ENCODE results near the gene NAT8L. TPM values are rescaled to one million over a fixed set of nuclear protein-coding genes. Genes with fewer than 3 reads are reported as not detected.

The NAT8L gene
- total RNA-seq, 1 experiment from 2014 or later: 16.6 TPM

DNA sequence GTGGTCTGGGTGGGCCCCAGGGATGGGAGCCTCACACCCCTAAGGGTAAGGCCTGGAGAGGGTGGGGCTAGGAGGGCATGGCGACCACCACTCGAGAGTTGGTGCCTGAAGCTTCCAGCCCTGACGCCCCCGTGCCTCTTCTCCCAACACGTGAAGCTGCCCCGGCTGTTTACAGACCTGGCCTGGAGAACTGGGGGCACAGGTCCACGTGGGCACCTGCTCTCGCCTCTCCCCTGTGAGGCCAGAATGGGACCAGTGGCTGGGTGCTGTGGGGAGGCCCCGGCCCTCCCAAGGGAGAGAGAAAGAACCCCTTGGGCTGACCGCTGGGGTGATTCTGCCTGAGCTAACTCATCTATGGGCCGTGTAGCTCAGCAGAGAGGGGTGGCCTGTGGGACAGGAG, 15.5 kb downstream of the NAT8L start:
- BruUV-seq (replicated peaks): no TSS peak
- intact Hi-C loops (cut with micrococcal nuclease; ENCODE audit: unreplicated experiment) (no loop called here), in situ Hi-C loops (cut with HindIII; ENCODE audit: low pct_unique_long_range_greater_than_20kb, low sequenced_read_pairs) (no loop called here)
- no peak for ATAC-seq
- DNase-seq (ENCODE audit: low read depth, low spot score): no peak
- H3K27ac ChIP-seq (ENCODE audit: low read length): no peak overlapping the region
- ChIA-PET CTCF (no interaction called here), POLR2A (no interaction called here)
- H3K9me3 ChIP-seq (ENCODE audit: control insufficient read depth, insufficient read depth, low read depth, low read length): no peaks in the 10 kb centered on the region
- peaks cover 7% of the 10 kb centered on the region for H3K4me1 ChIP-seq (ENCODE audit: control insufficient read depth, insufficient read depth, low read length)
- no peaks in the 10 kb centered on the region for H3K27me3 ChIP-seq (ENCODE audit: control insufficient read depth, insufficient read depth, low read length)
- H3K36me3 ChIP-seq (ENCODE audit: control insufficient read depth, insufficient read depth, low read length): no peaks in the 10 kb centered on the region
- H3K4me3 ChIP-seq (ENCODE audit: low read depth in 2 of 2, low read length in 2 of 2): no peak overlapping the region
- TF ChIP-seq REST (IDR thresholded peaks at IDR 0.05; ENCODE audit: insufficient read depth in 1 of 2, low read depth in 2 of 2, low read length in 1 of 2) (no peak), TCF7L2 (IDR thresholded peaks at IDR 0.05; ENCODE audit: low read depth, low read length) (no peak)

DNA sequence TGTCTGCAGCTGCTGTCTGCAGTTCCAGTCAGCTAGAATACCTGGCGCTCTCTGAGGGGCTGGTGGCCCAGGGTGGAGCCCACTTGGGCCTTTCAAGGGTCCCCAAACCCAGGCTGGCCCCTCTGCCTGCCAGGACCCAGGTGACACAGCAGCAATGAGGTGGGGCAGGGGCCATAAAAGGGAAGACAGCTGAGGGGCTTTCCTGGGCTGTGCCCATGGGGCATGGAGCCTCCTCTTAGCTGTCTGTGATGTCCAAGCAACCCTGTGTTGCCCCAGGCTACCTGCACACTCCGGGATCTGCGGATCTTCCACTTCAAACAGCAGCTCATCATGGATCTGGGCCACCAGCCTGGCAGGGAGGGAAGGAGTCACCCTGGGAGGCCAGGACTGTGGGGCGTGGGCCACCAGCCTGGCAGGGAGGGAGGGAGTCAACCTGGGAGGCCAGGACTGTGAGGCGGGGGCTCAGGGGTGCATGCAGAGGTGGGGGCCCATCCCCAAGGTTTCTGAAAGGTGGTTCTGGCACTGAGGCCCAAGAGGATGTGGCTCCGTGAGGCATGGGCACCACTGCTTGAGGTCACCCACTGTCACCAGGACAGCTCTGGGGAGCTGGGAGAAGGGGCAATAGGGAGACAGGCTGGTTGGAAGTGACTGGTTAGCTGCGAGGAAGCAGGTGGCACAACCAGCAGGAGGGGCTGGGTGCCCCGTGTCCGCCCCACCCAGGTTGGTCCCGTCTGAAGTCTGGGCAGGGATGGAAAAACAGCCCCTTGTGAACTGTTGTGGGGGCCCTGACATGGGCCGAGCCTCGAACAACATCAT, 16.3 kb downstream of the NAT8L start:
- no peak for TF ChIP-seq POLR2AphosphoS5 (IDR thresholded peaks at IDR 0.05; ENCODE audit: low read depth, low read length)
- no peak for TF ChIP-seq TCF7L2 (IDR thresholded peaks at IDR 0.05; ENCODE audit: low read depth, low read length)
- no peak for TF ChIP-seq REST (IDR thresholded peaks at IDR 0.05; ENCODE audit: insufficient read depth in 1 of 2, low read depth in 2 of 2, low read length in 1 of 2)
- no peak for TF ChIP-seq CTCF (IDR thresholded peaks at IDR 0.05)
- no peak for TF ChIP-seq SIN3A (IDR thresholded peaks at IDR 0.05; ENCODE audit: borderline replicate concordance, insufficient read depth, low read depth, low read length)
- Histone ChIP-seq H3K9me3 (ENCODE audit: control insufficient read depth, insufficient read depth, low read depth, low read length) (no peaks in the 10 kb centered on the region), H3K27me3 (ENCODE audit: control insufficient read depth, insufficient read depth, low read length) (no peaks in the 10 kb centered on the region), H3K4me3 (ENCODE audit: low read depth in 2 of 2, low read length in 2 of 2) (no peak overlapping the region), H3K36me3 (ENCODE audit: control insufficient read depth, insufficient read depth, low read length) (no peaks in the 10 kb centered on the region), H3K27ac (ENCODE audit: low read length) (no peak overlapping the region), H3K4me1 (ENCODE audit: control insufficient read depth, insufficient read depth, low read length) (peaks cover 7% of the 10 kb centered on the region)
- no TSS peak for BruUV-seq (replicated peaks)
- ChIA-PET CTCF (no interaction called here), POLR2A (no interaction called here)
- intact Hi-C loops (cut with micrococcal nuclease; ENCODE audit: unreplicated experiment): no loop called here
- in situ Hi-C loops (cut with HindIII; ENCODE audit: low pct_unique_long_range_greater_than_20kb, low sequenced_read_pairs): no loop called here
- ATAC-seq: no peak
- no peak for DNase-seq (ENCODE audit: low read depth, low spot score)

All from Panc1 (cell line).